GM18498 (cell line): ENCODE data around the gene IGFBP6.

Source experiments
- ATAC-seq: cut with Tn5 transposase; IDR thresholded peaks from one replicate; pipeline ENCODE4 v1.9.1; 2021; ENCODE audit warnings: mild to moderate bottlenecking, moderate library complexity; ENCODE audit not compliant: unreplicated experiment

The IGFBP6 gene

GRCh38 chr12:53059434-53060063 is 37.9 kb upstream of the IGFBP6 start:
- ATAC-seq, result no peak

GRCh38 chr12:53060064-53060720 is 37.3 kb upstream of the IGFBP6 start:
- no peak for ATAC-seq

GRCh38 chr12:53060721-53061276 is 36.7 kb upstream of the IGFBP6 start:
- no peak for ATAC-seq

- no peak for ATAC-seq
Measured at GRCh38 chr12:53061404-53062010, 36.0 kb upstream of the IGFBP6 start.

- no peak for ATAC-seq
Measured at GRCh38 chr12:53062011-53062961, 35.2 kb upstream of the IGFBP6 start.

GRCh38 chr12:53062977-53063707 is 34.3 kb upstream of the IGFBP6 start:
- no peak for ATAC-seq

- ATAC-seq, result no peak
Measured at GRCh38 chr12:53063708-53064612, 33.5 kb upstream of the IGFBP6 start.

- no peak for ATAC-seq
Measured at GRCh38 chr12:53064613-53065436, 32.6 kb upstream of the IGFBP6 start.

GRCh38 chr12:53065470-53065869 is 32.0 kb upstream of the IGFBP6 start:
- ATAC-seq, result no peak

GRCh38 chr12:53065975-53066931 is 31.2 kb upstream of the IGFBP6 start:
- ATAC-seq, result no peak

- ATAC-seq, result no peak
Measured at GRCh38 chr12:53067074-53067992, 30.1 kb upstream of the IGFBP6 start.

GRCh38 chr12:53067993-53068770 is 29.3 kb upstream of the IGFBP6 start:
- no peak for ATAC-seq

GRCh38 chr12:53068811-53069585 is 28.5 kb upstream of the IGFBP6 start:
- no peak for ATAC-seq

- no peak for ATAC-seq
Measured at GRCh38 chr12:53069621-53070410, 27.7 kb upstream of the IGFBP6 start.
